CD4-positive, alpha-beta T cell treated with Interleukin-6 for 4 hours (primary cell): ENCODE measurements around the gene SLC25A28.

Experiments used
- DNase-seq: peaks from one replicate; pipeline ENCODE4 v3.0.0-alpha.2; 2020; ENCODE audit warnings: mixed read lengths

SLC25A28 gene

GRCh38 chr10:99582255-99582770 is 37.9 kb downstream of the SLC25A28 start:
- DNase-seq = no peak

- DNase-seq = no peak
Observed at GRCh38 chr10:99579971-99580370, 40.3 kb downstream of the SLC25A28 start.

- no peak for DNase-seq
Observed at GRCh38 chr10:99573790-99574189, 46.4 kb downstream of the SLC25A28 start.

GRCh38 chr10:99571816-99572215 is 48.4 kb downstream of the SLC25A28 start:
- no peak for DNase-seq

GRCh38 chr10:99569961-99570360 is 50.3 kb downstream of the SLC25A28 start:
- no peak for DNase-seq

- no peak for DNase-seq
Observed at GRCh38 chr10:99569253-99569939, 50.8 kb downstream of the SLC25A28 start.

GRCh38 chr10:99565166-99565565 is 55.1 kb downstream of the SLC25A28 start:
- DNase-seq = no peak

GRCh38 chr10:99564361-99564760 is 55.9 kb downstream of the SLC25A28 start:
- no peak for DNase-seq

- DNase-seq = no peak
Observed at GRCh38 chr10:99562631-99563030, 57.6 kb downstream of the SLC25A28 start.
